Mesendoderm (in vitro differentiated cells): ENCODE data around the gene HOXD10.

Experiments used
- DNase-seq: peaks from one replicate; pipeline ENCODE4 v3.0.0; 2013
- H2AK5ac ChIP-seq: 2 replicates; pipeline ENCODE4 v1.6.1; 2013; ENCODE audit warnings: low read length, inconsistent platforms
- H2BK120ac ChIP-seq: 2 replicates; pipeline ENCODE4 v1.6.1; 2013; ENCODE audit warnings: low read depth, mild to moderate bottlenecking, low read length, moderate library complexity, mixed read lengths
- H2BK15ac ChIP-seq: replicated peaks from 2 replicates; pipeline ENCODE4 v1.6.1; 2013; ENCODE audit warnings: low read depth, mild to moderate bottlenecking, moderate library complexity
- H2BK5ac ChIP-seq: 2 replicates; pipeline ENCODE4 v1.6.1; 2013; ENCODE audit warnings: low read length, inconsistent platforms
- H3K18ac ChIP-seq: 2 replicates; pipeline ENCODE4 v1.6.1; 2013; ENCODE audit warnings: mild to moderate bottlenecking, low read length, mixed read lengths
- H3K23ac ChIP-seq: one replicate; pipeline ENCODE4 v1.6.1; 2013; ENCODE audit warnings: low read length
- H3K27ac ChIP-seq: 2 replicates; pipeline ENCODE4 v1.5.1; 2013; ENCODE audit warnings: low read depth, mild to moderate bottlenecking, inconsistent platforms, low read length, moderate library complexity
- H3K27me3 ChIP-seq: 2 replicates; pipeline ENCODE4 v1.6.1; 2013; ENCODE audit warnings: low read length, control low read depth, mild to moderate bottlenecking, inconsistent platforms; ENCODE audit not compliant: insufficient read depth, poor library complexity
- H3K36me3 ChIP-seq: 2 replicates; pipeline ENCODE4 v1.6.1; 2013; ENCODE audit warnings: low read length, inconsistent platforms; ENCODE audit not compliant: control insufficient read depth, insufficient read depth
- H3K4ac ChIP-seq: one replicate; pipeline ENCODE4 v1.6.1; 2013; ENCODE audit warnings: low read depth, mild to moderate bottlenecking, low read length, moderate library complexity
- H3K4me1 ChIP-seq: 2 replicates; pipeline ENCODE4 v1.6.1; 2013; ENCODE audit warnings: low read depth, low read length, inconsistent platforms; ENCODE audit not compliant: control insufficient read depth
- H3K4me2 ChIP-seq: 2 replicates; pipeline ENCODE4 v1.6.1; 2013; ENCODE audit warnings: low read length
- H3K4me3 ChIP-seq: 2 replicates; pipeline ENCODE4 v1.5.1; 2013; ENCODE audit warnings: mild to moderate bottlenecking, low read length
- H3K56ac ChIP-seq: one replicate; pipeline ENCODE4 v1.6.1; 2013; ENCODE audit warnings: low read length
- H3K79me1 ChIP-seq: 2 replicates; pipeline ENCODE4 v1.6.1; 2013; ENCODE audit warnings: low read length, inconsistent platforms
- H3K79me2 ChIP-seq: 2 replicates; pipeline ENCODE4 v1.6.1; 2013; ENCODE audit warnings: mild to moderate bottlenecking, low read length; ENCODE audit not compliant: control insufficient read depth, insufficient read depth
- H3K9ac ChIP-seq: 2 replicates; pipeline ENCODE4 v1.6.1; 2013; ENCODE audit warnings: low read length, inconsistent platforms
- H4K5ac ChIP-seq: one replicate; pipeline ENCODE4 v1.6.1; 2013; ENCODE audit warnings: low read length
- H4K8ac ChIP-seq: one replicate; pipeline ENCODE4 v1.6.1; 2013; ENCODE audit warnings: low read depth, mild to moderate bottlenecking, control low read depth, low read length, moderate library complexity
- WGBS: extraction: QIAGEN DNeasy Blood & Tissue Kit; methylation state at CpG from one replicate; pipeline ENCODE4 v1.1.7; 2013; ENCODE audit warnings: low lambda C conversion rate, missing lambda C conversion rate; ENCODE audit not compliant: insufficient coverage; ENCODE audit errors: extremely low coverage; 5-methylcytosine and 5-hydroxymethylcytosine counted together

The HOXD10 gene

GRCh38 chr2:176130147-176130956 is 13.8 kb downstream of the HOXD10 start:
- Histone ChIP-seq H2BK5ac (no peak overlapping the region), H3K27me3 (peaks cover 81% of the 10 kb centered on the region), H3K4ac (no peak overlapping the region), H2BK120ac (no peak overlapping the region), H3K36me3 (no peaks in the 10 kb centered on the region), H3K79me1 (no peaks in the 10 kb centered on the region), H3K79me2 (no peaks in the 10 kb centered on the region), H2BK15ac (no peak overlapping the region), H3K4me3 (no peak overlapping the region), H4K5ac (no peak overlapping the region), H3K56ac (no peak overlapping the region), H3K23ac (no peak overlapping the region), H3K4me1 (no peaks in the 10 kb centered on the region), H3K9ac (no peak overlapping the region), H4K8ac (no peak overlapping the region), H2AK5ac (no peak overlapping the region), H3K4me2 (peak overlapping the region; percentile 27), H3K18ac (no peak overlapping the region), H3K27ac (no peak overlapping the region)
- DNase-seq, result no peak
- WGBS, result no CpG with 5 or more reads among the region's 100 CpGs

- no peaks in the 10 kb centered on the region for H3K4me1 ChIP-seq
- H3K9ac ChIP-seq, result no peak overlapping the region
- H3K79me2 ChIP-seq, result no peaks in the 10 kb centered on the region
- H2BK15ac ChIP-seq, result no peak overlapping the region
- peaks cover 80% of the 10 kb centered on the region for H3K27me3 ChIP-seq
- no peak overlapping the region for H2BK120ac ChIP-seq
- no peak overlapping the region for H3K23ac ChIP-seq
- no peak overlapping the region for H4K8ac ChIP-seq
- H3K4me2 ChIP-seq, result no peak overlapping the region
- H3K18ac ChIP-seq, result no peak overlapping the region
- WGBS, result no CpG with 5 or more reads among the region's 15 CpGs
- H3K4me3 ChIP-seq, result no peak overlapping the region
- no peak overlapping the region for H2AK5ac ChIP-seq
- H2BK5ac ChIP-seq, result no peak overlapping the region
- no peaks in the 10 kb centered on the region for H3K79me1 ChIP-seq
- no peak overlapping the region for H3K4ac ChIP-seq
- H3K56ac ChIP-seq, result no peak overlapping the region
- DNase-seq, result no peak
- no peak overlapping the region for H3K27ac ChIP-seq
- no peak overlapping the region for H4K5ac ChIP-seq
- no peaks in the 10 kb centered on the region for H3K36me3 ChIP-seq
These were observed 14.6 kb downstream of the HOXD10 start for GRCh38 chr2:176130957-176131847.

DNA sequence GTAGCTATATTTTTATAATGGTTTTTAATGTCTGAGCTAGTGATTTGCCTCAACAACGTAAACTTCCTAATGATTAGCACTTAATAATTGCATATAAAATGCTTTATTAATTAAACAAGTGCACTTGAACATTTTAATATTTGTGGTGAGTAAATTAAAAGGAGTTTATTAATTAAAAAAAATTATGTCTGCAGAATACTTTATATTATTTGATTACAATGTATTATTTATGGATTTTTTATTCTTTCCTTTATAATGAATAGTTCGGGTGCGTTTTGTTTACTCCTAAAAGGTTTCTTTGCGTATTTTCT is 15.2 kb downstream of the HOXD10 start:
- Histone ChIP-seq H2BK5ac (no peak overlapping the region), H3K27me3 (peaks cover 85% of the 10 kb centered on the region), H2AK5ac (no peak overlapping the region), H3K56ac (no peak overlapping the region), H2BK15ac (no peak overlapping the region), H3K18ac (no peak overlapping the region), H3K79me2 (no peaks in the 10 kb centered on the region), H3K79me1 (no peaks in the 10 kb centered on the region), H3K23ac (no peak overlapping the region), H3K36me3 (no peaks in the 10 kb centered on the region), H3K4me3 (no peak overlapping the region), H3K9ac (no peak overlapping the region), H4K8ac (no peak overlapping the region), H3K27ac (no peak overlapping the region), H4K5ac (no peak overlapping the region), H3K4ac (no peak overlapping the region), H3K4me2 (no peak overlapping the region), H2BK120ac (no peak overlapping the region), H3K4me1 (no peaks in the 10 kb centered on the region)
- DNase-seq, result no peak
- WGBS, result no CpG with 5 or more reads among the region's 4 CpGs

DNA sequence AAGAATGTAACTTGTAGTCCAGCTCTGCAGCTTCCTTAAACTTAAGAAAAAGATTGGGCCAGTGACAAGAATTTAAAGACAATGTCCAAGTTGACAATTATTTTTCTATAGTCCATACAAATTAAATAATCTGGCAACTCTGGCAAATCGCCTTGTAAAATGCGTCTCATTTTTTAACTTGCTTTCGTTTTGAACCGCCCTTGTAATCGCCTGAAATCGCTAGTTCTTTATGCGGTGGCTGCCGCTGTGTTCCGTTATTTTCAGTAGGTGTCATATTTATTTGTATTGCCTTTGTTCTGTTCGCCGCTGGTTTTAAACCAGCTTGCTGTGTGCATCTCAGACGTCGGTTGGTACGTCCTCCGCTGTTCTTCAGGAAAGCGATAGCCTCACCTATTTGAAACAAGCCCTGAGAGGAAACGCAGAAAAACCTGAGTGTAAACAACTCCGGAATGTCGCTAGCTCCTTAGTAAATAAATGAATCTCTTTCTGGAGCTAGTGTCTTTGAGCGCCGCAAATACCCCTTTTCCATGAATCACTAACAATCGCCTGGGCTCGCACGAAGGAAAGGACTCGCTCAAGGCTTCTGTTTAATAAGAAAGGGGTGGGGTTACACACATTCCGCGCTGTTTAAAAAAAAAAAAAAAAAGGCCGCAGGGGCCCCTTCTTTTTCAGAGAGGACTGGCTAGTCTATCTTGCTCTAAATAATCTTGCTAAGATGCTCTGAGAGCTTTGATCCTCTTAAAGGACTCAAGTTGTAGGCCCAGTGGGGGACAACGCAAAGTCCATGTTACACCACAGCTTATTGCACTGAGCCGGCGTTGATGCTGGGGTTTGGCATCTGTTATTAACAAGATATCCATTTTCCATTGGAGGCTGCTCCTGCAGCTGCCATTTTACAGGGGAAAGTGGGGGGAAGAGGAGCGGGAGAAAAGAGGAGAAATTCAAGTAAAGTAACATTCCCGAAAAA is 15.9 kb downstream of the HOXD10 start:
- no peak overlapping the region for H2BK15ac ChIP-seq
- H3K18ac ChIP-seq, result no peak overlapping the region
- no peak overlapping the region for H3K56ac ChIP-seq
- H3K4ac ChIP-seq, result no peak overlapping the region
- WGBS, result no CpG with 5 or more reads among the region's 33 CpGs
- no peak overlapping the region for H2BK5ac ChIP-seq
- no peak overlapping the region for H3K23ac ChIP-seq
- no peak overlapping the region for H3K27ac ChIP-seq
- H3K9ac ChIP-seq, result no peak overlapping the region
- H3K27me3 ChIP-seq, result peaks cover 89% of the 10 kb centered on the region
- no peaks in the 10 kb centered on the region for H3K4me1 ChIP-seq
- no peak overlapping the region for H3K4me3 ChIP-seq
- no peak overlapping the region for H2BK120ac ChIP-seq
- H4K8ac ChIP-seq, result no peak overlapping the region
- H3K4me2 ChIP-seq, result no peak overlapping the region
- H3K36me3 ChIP-seq, result no peaks in the 10 kb centered on the region
- DNase-seq, result no peak
- H2AK5ac ChIP-seq, result no peak overlapping the region
- no peaks in the 10 kb centered on the region for H3K79me1 ChIP-seq
- no peak overlapping the region for H4K5ac ChIP-seq
- H3K79me2 ChIP-seq, result no peaks in the 10 kb centered on the region

DNA sequence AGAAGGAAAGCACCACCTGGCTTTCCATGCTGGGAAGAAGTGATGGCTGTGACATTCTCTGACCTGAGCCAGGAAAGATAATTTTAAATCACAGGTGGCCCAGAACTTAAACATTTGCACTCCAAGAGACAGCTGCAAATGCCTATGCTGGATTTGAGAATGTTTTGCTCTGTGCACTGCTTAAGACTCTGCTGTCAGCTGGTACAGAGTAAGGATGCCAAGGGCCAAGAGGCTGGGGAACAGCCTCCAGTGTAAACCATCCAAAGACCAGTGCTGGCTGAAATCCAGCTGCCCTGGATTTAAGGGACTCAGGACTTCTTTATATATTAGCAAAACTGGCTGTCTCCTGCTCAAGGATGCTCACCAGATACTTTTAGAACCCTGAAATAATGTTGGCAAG is 16.8 kb downstream of the HOXD10 start:
- H3K23ac ChIP-seq, result no peak overlapping the region
- H3K27ac ChIP-seq, result no peak overlapping the region
- DNase-seq, result no peak

More for the DNA sequence above, 16.8 kb downstream of the HOXD10 start:
- H2BK120ac ChIP-seq, result no peak overlapping the region
- no peaks in the 10 kb centered on the region for H3K79me1 ChIP-seq
- H3K79me2 ChIP-seq, result no peaks in the 10 kb centered on the region
- no peak overlapping the region for H3K4me2 ChIP-seq
- peaks cover 91% of the 10 kb centered on the region for H3K27me3 ChIP-seq
- no peak overlapping the region for H4K8ac ChIP-seq
- H3K56ac ChIP-seq, result no peak overlapping the region
- no peak overlapping the region for H4K5ac ChIP-seq
- H3K36me3 ChIP-seq, result no peaks in the 10 kb centered on the region
- H3K18ac ChIP-seq, result no peak overlapping the region
- H3K4me3 ChIP-seq, result no peak overlapping the region
- no peak overlapping the region for H2BK5ac ChIP-seq
- no peaks in the 10 kb centered on the region for H3K4me1 ChIP-seq
- no peak overlapping the region for H2BK15ac ChIP-seq
- H2AK5ac ChIP-seq, result no peak overlapping the region
- no peak overlapping the region for H3K4ac ChIP-seq
- H3K9ac ChIP-seq, result no peak overlapping the region
